GM19463 (cell line): ENCODE measurements around the gene TLE3.
"Not testable (repeated sequence)": the region's sequence is repeated elsewhere in the genome, so short reads cannot be mapped to it uniquely, and the experiment has no call there.

Experiments
- ATAC-seq: cut with Tn5 transposase; IDR thresholded peaks from one replicate; pipeline ENCODE4 v1.9.1; 2021; ENCODE audit warnings: mild to moderate bottlenecking, moderate library complexity; ENCODE audit not compliant: unreplicated experiment

The TLE3 gene

GRCh38 chr15:70097321-70098152, at the start of gene TLE3:
Gene TLE3 (minus strand): TSS chr15:70097917. CDS start chr15:70096798, 1,119 bp downstream.
- peak; percentile 51 for ATAC-seq

GRCh38 chr15:70147178-70147760, 49.6 kb upstream of the TLE3 start:
- no peak for ATAC-seq

- no peak for ATAC-seq
Measured at GRCh38 chr15:70146771-70147170, 49.1 kb upstream of the TLE3 start.

- ATAC-seq = no peak
Measured at GRCh38 chr15:70146162-70146561, 48.4 kb upstream of the TLE3 start.

- ATAC-seq = no peak
Measured at GRCh38 chr15:70145261-70145660, 47.5 kb upstream of the TLE3 start.

- ATAC-seq = no peak
Measured at GRCh38 chr15:70142322-70143191, 44.8 kb upstream of the TLE3 start.

- no peak for ATAC-seq
Measured at GRCh38 chr15:70142072-70142321, 44.3 kb upstream of the TLE3 start.

- no peak for ATAC-seq
Measured at GRCh38 chr15:70141376-70142071, 43.8 kb upstream of the TLE3 start.

GRCh38 chr15:70140543-70141375, 43.0 kb upstream of the TLE3 start:
- no peak for ATAC-seq

- no peak for ATAC-seq
Measured at GRCh38 chr15:70140025-70140542, 42.4 kb upstream of the TLE3 start.

- ATAC-seq = no peak
Measured at GRCh38 chr15:70137967-70138366, 40.2 kb upstream of the TLE3 start.

GRCh38 chr15:70137021-70137420, 39.3 kb upstream of the TLE3 start:
- ATAC-seq = not testable (repeated sequence)

- ATAC-seq = no peak
Measured at GRCh38 chr15:70133781-70134421, 36.2 kb upstream of the TLE3 start.

GRCh38 chr15:70133296-70133695, 35.6 kb upstream of the TLE3 start:
- ATAC-seq = no peak

- no peak for ATAC-seq
Measured at GRCh38 chr15:70132571-70132970, 34.9 kb upstream of the TLE3 start.

GRCh38 chr15:70132139-70132538, 34.4 kb upstream of the TLE3 start:
- ATAC-seq = no peak

- no peak for ATAC-seq
Measured at GRCh38 chr15:70128414-70129140, 30.9 kb upstream of the TLE3 start.

- ATAC-seq = no peak
Measured at GRCh38 chr15:70127770-70128413, 30.2 kb upstream of the TLE3 start.
